NK-92 (cell line): ENCODE results near the gene AP1S2.

Experiments used
- DNase-seq: peaks from one replicate; lab custom pipeline; 2025; ENCODE audit not compliant: unreplicated experiment; lab: John Stamatoyannopoulos, UW

Gene AP1S2

GRCh38 chrX:15812192-15812938 lies 42.2 kb downstream of the AP1S2 start:
- DNase-seq: no peak

GRCh38 chrX:15808254-15808653 lies 46.4 kb downstream of the AP1S2 start:
- DNase-seq: no peak

- DNase-seq: no peak
Observed at GRCh38 chrX:15804563-15804962, 50.0 kb downstream of the AP1S2 start.

- DNase-seq: no peak
Observed at GRCh38 chrX:15797707-15798106, 56.9 kb downstream of the AP1S2 start.

GRCh38 chrX:15790769-15791290 lies 63.8 kb downstream of the AP1S2 start:
- no peak for DNase-seq

GRCh38 chrX:15789979-15790768 lies 64.4 kb downstream of the AP1S2 start, which contains the start of gene ZRSR2:
Gene ZRSR2, plus strand, starts transcription at chrX:15790484. Its CDS starts 12 bp downstream, at chrX:15790496.
- DNase-seq: peak; percentile 8

GRCh38 chrX:15786915-15787314 lies 67.7 kb downstream of the AP1S2 start:
- no peak for DNase-seq

GRCh38 chrX:15785176-15785750 lies 69.3 kb downstream of the AP1S2 start:
- DNase-seq: no peak

- no peak for DNase-seq
Observed at GRCh38 chrX:15781961-15782699, 72.5 kb downstream of the AP1S2 start.
